ENCODE results near the gene OR10K1. TPM values are rescaled to one million over a fixed set of nuclear protein-coding genes. Genes with fewer than 3 reads are reported as not detected.

The OR10K1 gene
- total RNA-seq, 1 donor from 2014 or later: not detected

DNA sequence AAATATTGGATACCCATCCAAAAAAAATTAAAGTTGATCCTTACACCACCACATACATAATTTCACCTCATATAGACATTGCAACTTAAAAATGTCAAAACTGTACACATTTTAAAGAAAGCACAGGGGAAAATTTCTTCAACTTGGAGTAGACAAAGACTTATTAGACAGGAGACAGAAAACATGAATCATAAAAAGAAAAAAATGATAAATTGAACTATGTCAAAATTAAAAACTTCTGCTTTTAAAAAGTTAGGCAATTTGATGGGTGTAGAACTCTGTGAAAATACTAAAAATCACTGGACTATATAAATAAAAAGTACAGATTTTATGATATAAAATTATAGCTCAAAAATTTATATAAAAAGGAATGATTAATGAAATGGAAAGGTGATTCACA lies 4.4 kb upstream of the OR10K1 start:
- intact Hi-C loops (cut with DNase I): no loop called here
- DNase-seq (ENCODE audit: extremely low spot score in 2 of 2): no peak
- Histone ChIP-seq H3K9me3 (no peaks in the 10 kb centered on the region), H3K4me3 (no peak overlapping the region), H3K27me3 (no peaks in the 10 kb centered on the region), H3K27ac (no peak overlapping the region), H3K36me3 (no peaks in the 10 kb centered on the region), H3K4me1 (no peaks in the 10 kb centered on the region)
- TF ChIP-seq CTCF (IDR thresholded peaks at IDR 0.05) (no peak), POLR2AphosphoS5 (IDR thresholded peaks at IDR 0.05; ENCODE audit: insufficient read depth in 1 of 2, low read depth in 1 of 2) (no peak)

- Histone ChIP-seq H3K27me3 (no peaks in the 10 kb centered on the region), H3K36me3 (no peaks in the 10 kb centered on the region), H3K9me3 (no peaks in the 10 kb centered on the region), H3K27ac (no peak overlapping the region), H3K4me3 (no peak overlapping the region), H3K4me1 (no peaks in the 10 kb centered on the region)
- intact Hi-C loops (cut with DNase I): no loop called here
- no peak for DNase-seq (ENCODE audit: extremely low spot score in 2 of 2)
- TF ChIP-seq POLR2A (IDR thresholded peaks at IDR 0.05): no peak
- TF ChIP-seq CTCF (IDR thresholded peaks at IDR 0.05): no peak
- no peak for TF ChIP-seq POLR2AphosphoS5 (IDR thresholded peaks at IDR 0.05; ENCODE audit: insufficient read depth in 1 of 2, low read depth in 1 of 2)
These were observed 3.4 kb upstream of the OR10K1 start for GRCh38 chr1:158458263-158458662.

DNA sequence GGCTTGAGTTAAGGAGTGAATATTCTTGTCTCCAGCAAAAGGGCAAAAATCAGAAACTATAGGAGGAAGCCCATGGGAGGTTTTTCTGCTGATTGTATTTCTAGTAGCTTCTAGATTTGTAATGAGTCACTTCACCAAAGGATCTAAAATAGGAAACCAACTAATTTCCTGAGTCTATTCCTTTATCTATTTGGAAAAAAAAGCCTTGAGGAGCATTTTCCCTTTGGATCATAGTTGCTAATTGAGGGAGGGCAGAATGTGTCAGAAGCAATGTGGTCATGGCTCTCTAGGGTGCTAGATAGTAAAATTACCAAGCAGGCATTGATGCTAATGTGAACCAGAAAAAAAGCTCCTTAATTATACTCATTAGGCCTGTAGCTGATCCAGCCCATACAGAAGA lies 10.3 kb downstream of the OR10K1 start, which contains the start of gene OR10R2:
Gene OR10R2 (plus strand): TSS at position 301 of the 400 bp plus-strand sequence. CDS start 106 bp downstream, outside the sequence.
- Histone ChIP-seq H3K27ac (no peak within 1 kb of the TSS), H3K27me3 (no peaks in the 10 kb centered on the region), H3K9me3 (no peaks in the 10 kb centered on the region), H3K36me3 (no peaks in the 10 kb centered on the region), H3K4me3 (no peak within 1 kb of the TSS), H3K4me1 (no peaks in the 10 kb centered on the region)
- TF ChIP-seq CTCF (IDR thresholded peaks at IDR 0.05) (no peak), POLR2AphosphoS5 (IDR thresholded peaks at IDR 0.05; ENCODE audit: insufficient read depth in 1 of 2, low read depth in 1 of 2) (no peak), POLR2A (IDR thresholded peaks at IDR 0.05) (no peak)
- no peak for DNase-seq (ENCODE audit: extremely low spot score in 2 of 2)
- intact Hi-C loops (cut with DNase I): no loop called here

DNA sequence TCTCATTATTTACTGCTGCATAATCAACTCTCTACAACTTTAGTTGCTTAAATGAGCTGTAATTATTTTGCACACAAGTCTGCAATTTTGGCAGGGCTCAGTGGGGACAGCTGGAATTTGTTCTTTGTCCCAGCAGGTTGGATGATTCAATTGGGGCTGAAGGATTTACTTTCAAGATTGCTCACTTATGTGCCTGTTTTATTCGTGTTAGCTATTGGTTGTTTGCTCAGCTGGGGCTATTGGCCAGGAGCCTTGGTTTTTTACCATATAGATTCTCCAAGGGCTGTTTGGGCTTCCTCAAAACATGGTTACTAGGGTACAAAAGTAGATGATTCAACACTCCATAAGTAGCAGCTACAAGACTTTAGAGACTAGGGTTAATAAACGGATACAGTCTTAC lies 23.8 kb downstream of the OR10K1 start:
- DNase-seq (ENCODE audit: extremely low spot score in 2 of 2): no peak
- no peaks in the 10 kb centered on the region for H3K9me3 ChIP-seq
- no peaks in the 10 kb centered on the region for H3K4me1 ChIP-seq
- TF ChIP-seq POLR2AphosphoS5 (IDR thresholded peaks at IDR 0.05; ENCODE audit: insufficient read depth in 1 of 2, low read depth in 1 of 2) (no peak), POLR2A (IDR thresholded peaks at IDR 0.05) (no peak), CTCF (IDR thresholded peaks at IDR 0.05) (no peak)
- no peaks in the 10 kb centered on the region for H3K27me3 ChIP-seq
- no peaks in the 10 kb centered on the region for H3K36me3 ChIP-seq
- H3K27ac ChIP-seq: no peak overlapping the region
- intact Hi-C loops (cut with DNase I): no loop called here
- H3K4me3 ChIP-seq: no peak overlapping the region

DNA sequence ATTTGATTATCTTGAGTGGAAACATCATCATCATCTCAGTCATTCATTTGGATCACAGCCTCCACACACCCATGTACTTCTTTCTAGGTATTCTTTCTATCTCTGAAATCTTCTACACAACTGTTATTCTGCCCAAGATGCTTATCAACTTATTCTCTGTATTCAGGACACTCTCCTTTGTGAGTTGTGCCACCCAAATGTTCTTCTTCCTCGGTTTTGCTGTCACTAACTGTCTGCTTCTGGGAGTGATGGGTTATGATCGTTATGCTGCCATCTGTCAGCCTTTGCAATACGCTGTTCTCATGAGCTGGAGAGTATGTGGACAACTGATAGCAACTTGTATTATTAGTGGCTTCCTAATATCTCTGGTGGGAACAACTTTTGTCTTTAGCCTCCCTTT lies 29.7 kb downstream of the OR10K1 start:
- Histone ChIP-seq H3K27me3 (no peaks in the 10 kb centered on the region), H3K27ac (no peak overlapping the region), H3K4me3 (no peak overlapping the region), H3K4me1 (no peaks in the 10 kb centered on the region), H3K36me3 (no peaks in the 10 kb centered on the region), H3K9me3 (no peaks in the 10 kb centered on the region)
- intact Hi-C loops (cut with DNase I): no loop called here
- DNase-seq (ENCODE audit: extremely low spot score in 2 of 2): no peak
- TF ChIP-seq CTCF (IDR thresholded peaks at IDR 0.05): no peak
- TF ChIP-seq POLR2AphosphoS5 (IDR thresholded peaks at IDR 0.05; ENCODE audit: insufficient read depth in 1 of 2, low read depth in 1 of 2): no peak
- no peak for TF ChIP-seq POLR2A (IDR thresholded peaks at IDR 0.05)
